T-helper 2 cell treated with Interferon-gamma antibody and Interleukin-4, amounts not matched to agents 5 μg/mL and 100 μg/mL, for 36 hours (primary cell): ENCODE results near the gene TRABD2B.

Experiments
- DNase-seq: peaks from one replicate; pipeline ENCODE4 v3.0.0; 2021; ENCODE audit warnings: low spot score
- H3K27ac Mint-ChIP-seq: one replicate; pipeline ENCODE4 v1.8.0; 2021; ENCODE audit warnings: mild to moderate bottlenecking, mixed read lengths
- H3K27me3 Mint-ChIP-seq: one replicate; pipeline ENCODE4 v1.8.0; 2021; ENCODE audit warnings: low read depth, mixed read lengths
- H3K36me3 Mint-ChIP-seq: one replicate; pipeline ENCODE4 v1.8.0; 2021; ENCODE audit warnings: low read depth, mixed read lengths
- H3K4me1 Mint-ChIP-seq: one replicate; pipeline ENCODE4 v1.8.0; 2021; ENCODE audit warnings: low read depth, mixed read lengths
- H3K4me3 Mint-ChIP-seq: one replicate; pipeline ENCODE4 v1.8.0; 2022; ENCODE audit warnings: mild to moderate bottlenecking, moderate library complexity, mixed read lengths
- H3K9me3 Mint-ChIP-seq: one replicate; pipeline ENCODE4 v1.8.0; 2021; ENCODE audit warnings: mixed read lengths

TRABD2B gene

DNA sequence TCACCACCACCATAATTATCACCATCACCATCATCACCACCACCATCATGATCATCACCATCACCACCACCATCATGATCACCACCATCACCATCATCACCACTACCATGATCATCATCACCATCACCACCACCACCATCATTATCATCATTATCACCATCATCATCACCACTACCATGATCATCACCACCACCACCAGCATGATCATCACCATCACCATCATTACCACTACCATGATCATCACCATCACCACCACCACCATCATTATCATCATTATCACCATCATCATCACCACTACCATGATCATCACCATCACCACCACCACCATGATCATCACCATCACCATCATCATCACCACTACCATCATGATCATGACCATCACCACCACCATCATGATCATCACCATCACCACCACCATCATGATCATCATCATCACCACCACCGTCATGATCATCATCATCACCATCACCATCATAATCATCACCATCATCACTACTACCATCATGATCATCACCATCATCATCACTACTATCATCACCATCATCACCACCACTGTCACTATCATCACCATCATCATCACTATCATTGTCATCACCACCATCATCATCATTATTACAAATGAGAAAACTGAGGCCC is 60.2 kb downstream of the TRABD2B start:
- H3K27ac Mint-ChIP-seq, result no peak overlapping the region
- H3K9me3 Mint-ChIP-seq, result no peaks in the 10 kb centered on the region
- H3K4me1 Mint-ChIP-seq, result no peaks in the 10 kb centered on the region
- H3K27me3 Mint-ChIP-seq, result no peaks in the 10 kb centered on the region
- H3K4me3 Mint-ChIP-seq, result no peak overlapping the region
- no peak for DNase-seq
- H3K36me3 Mint-ChIP-seq, result no peaks in the 10 kb centered on the region

- no peak overlapping the region for H3K4me3 Mint-ChIP-seq
- H3K9me3 Mint-ChIP-seq, result no peaks in the 10 kb centered on the region
- H3K4me1 Mint-ChIP-seq, result no peaks in the 10 kb centered on the region
- H3K36me3 Mint-ChIP-seq, result no peaks in the 10 kb centered on the region
- no peak for DNase-seq
- no peaks in the 10 kb centered on the region for H3K27me3 Mint-ChIP-seq
- no peak overlapping the region for H3K27ac Mint-ChIP-seq
Observed at GRCh38 chr1:47935856-47936255, 61.3 kb downstream of the TRABD2B start.

DNA sequence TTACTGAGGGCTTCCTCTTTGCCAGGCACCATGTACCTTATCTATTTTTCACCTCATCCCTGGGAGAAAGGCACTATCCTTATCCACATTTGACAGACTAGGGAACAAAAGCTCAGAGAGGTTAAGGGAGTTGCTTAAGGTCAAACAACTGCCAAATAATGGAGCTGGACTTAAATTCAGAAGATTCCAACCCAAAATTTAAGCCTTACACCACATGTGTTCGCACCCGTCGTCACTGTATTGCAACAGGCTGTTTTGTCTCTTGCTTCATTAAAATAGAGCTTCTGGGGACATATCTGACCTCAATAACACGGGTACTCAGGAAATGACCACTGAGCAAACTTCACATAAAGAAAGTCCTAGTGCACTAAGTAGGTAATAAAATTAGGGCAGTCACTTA is 62.0 kb downstream of the TRABD2B start:
- DNase-seq, result no peak
- Mint-ChIP-seq H3K4me3 (no peak overlapping the region), H3K9me3 (no peaks in the 10 kb centered on the region), H3K27ac (no peak overlapping the region), H3K36me3 (no peaks in the 10 kb centered on the region), H3K4me1 (no peaks in the 10 kb centered on the region), H3K27me3 (no peaks in the 10 kb centered on the region)

GRCh38 chr1:47934243-47934805 is 62.9 kb downstream of the TRABD2B start:
- Mint-ChIP-seq H3K4me1 (no peaks in the 10 kb centered on the region), H3K36me3 (no peaks in the 10 kb centered on the region), H3K4me3 (no peak overlapping the region)

DNA sequence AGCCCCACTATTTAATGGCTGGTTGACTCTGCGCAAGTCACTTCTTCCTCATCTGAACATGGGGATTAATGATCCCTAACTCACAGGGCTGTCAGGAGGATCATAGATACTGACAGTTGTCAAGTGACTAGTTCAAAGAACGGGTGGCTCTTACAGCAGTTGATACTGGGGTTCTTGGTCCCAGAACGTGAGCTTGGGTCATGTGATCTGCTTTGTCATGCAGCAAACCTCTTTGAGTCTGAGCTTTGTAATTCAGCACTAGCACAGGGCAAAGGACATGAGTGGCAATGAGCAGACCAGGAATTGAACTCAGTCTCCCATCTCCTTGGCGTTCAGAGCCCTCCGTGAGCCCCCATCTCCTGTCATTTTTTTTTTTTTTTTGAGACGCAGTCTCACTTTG is 64.4 kb downstream of the TRABD2B start:
- DNase-seq, result no peak
- H3K27ac Mint-ChIP-seq, result no peak overlapping the region
- no peaks in the 10 kb centered on the region for H3K9me3 Mint-ChIP-seq
- H3K4me3 Mint-ChIP-seq, result no peak overlapping the region
- H3K36me3 Mint-ChIP-seq, result no peaks in the 10 kb centered on the region
- no peaks in the 10 kb centered on the region for H3K4me1 Mint-ChIP-seq
- peaks cover 2% of the 10 kb centered on the region for H3K27me3 Mint-ChIP-seq

More at GRCh38 chr1:47934243-47934805, 62.9 kb downstream of the TRABD2B start:
- H3K9me3 Mint-ChIP-seq, result no peaks in the 10 kb centered on the region
- no peaks in the 10 kb centered on the region for H3K27me3 Mint-ChIP-seq
- H3K27ac Mint-ChIP-seq, result no peak overlapping the region
- DNase-seq, result no peak

DNA sequence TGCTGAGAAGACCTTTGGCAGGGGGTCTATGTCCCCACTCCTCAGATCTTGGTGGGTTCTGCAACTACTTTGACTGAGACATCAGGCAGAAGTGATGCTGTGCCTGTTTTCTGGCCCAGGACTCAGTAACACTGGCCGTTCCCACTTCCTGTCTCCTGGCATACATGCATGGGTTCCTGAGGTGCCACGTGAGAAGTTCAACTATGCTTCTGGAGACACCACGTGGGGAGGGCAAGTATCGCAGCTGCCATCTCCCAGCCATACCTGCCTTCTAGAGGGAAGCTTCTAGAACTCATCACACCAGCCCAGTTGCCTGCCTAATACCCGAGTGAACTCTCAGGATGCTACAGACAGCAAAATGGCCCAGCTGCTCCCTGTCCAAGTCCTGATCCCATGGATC is 65.8 kb downstream of the TRABD2B start:
- H3K4me3 Mint-ChIP-seq, result no peak overlapping the region
- no peaks in the 10 kb centered on the region for H3K36me3 Mint-ChIP-seq
- DNase-seq, result no peak
- H3K4me1 Mint-ChIP-seq, result no peaks in the 10 kb centered on the region
- H3K27ac Mint-ChIP-seq, result no peak overlapping the region
- no peaks in the 10 kb centered on the region for H3K9me3 Mint-ChIP-seq
- H3K27me3 Mint-ChIP-seq, result peaks cover 4% of the 10 kb centered on the region

DNA sequence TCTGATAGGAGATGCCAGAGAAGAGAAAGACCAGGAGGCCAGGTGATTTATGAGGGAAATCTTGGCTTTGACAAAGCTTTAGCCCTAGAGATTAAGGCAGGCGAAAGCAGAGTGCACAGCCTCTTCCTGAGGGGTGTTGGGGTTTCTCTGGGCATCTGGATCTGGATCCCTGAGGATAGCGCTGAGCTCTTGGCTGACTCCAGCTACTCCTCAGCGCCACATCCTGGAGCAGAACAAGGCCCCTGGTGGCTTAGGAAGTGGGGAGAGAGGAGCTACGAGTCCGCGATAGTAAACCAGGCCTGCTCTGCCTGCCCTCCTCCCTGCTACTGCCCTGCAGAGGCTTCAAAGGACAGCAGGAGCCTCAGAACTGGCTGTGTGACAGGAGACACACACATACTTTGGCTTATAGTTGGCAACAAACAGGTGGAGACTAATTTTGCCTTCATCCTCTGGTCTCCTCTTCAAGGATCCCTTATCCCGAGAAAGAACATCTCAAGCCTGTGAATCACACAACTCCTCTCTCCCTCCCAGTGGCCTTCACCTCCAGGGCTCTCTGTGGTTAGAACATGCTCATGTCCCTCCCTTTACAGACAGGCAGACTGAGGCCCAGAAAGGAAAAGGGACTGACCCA is 66.9 kb downstream of the TRABD2B start:
- no peak for DNase-seq
- no peak overlapping the region for H3K4me3 Mint-ChIP-seq
- H3K36me3 Mint-ChIP-seq, result no peaks in the 10 kb centered on the region
- no peaks in the 10 kb centered on the region for H3K9me3 Mint-ChIP-seq
- no peaks in the 10 kb centered on the region for H3K4me1 Mint-ChIP-seq
- H3K27me3 Mint-ChIP-seq, result peaks cover 4% of the 10 kb centered on the region
- H3K27ac Mint-ChIP-seq, result no peak overlapping the region

DNA sequence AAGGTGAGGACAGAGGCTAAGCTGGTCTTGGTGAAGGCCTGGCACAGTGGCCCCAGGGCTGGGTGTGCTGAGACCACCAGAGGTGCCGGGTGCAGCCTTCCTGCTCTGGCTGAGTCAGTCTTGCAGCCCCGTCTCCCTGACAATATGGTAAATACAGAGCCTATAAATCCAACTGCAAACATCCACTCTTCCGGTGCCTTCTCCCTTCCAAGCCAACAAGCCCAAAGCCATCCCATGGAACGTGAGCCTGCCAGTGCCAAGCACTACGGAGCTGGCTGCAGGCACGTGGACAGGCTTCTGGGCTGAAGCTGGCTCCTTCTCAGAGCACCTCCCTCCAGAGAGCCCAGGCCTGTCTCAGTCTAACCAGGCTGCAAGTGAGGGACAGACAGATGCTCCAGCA is 70.0 kb downstream of the TRABD2B start:
- no peak for DNase-seq
- Mint-ChIP-seq H3K9me3 (no peaks in the 10 kb centered on the region), H3K36me3 (no peaks in the 10 kb centered on the region), H3K27ac (no peak overlapping the region), H3K27me3 (peaks cover 6% of the 10 kb centered on the region), H3K4me3 (no peak overlapping the region), H3K4me1 (no peaks in the 10 kb centered on the region)

GRCh38 chr1:47926461-47926999 is 70.7 kb downstream of the TRABD2B start:
- no peaks in the 10 kb centered on the region for H3K36me3 Mint-ChIP-seq

DNA sequence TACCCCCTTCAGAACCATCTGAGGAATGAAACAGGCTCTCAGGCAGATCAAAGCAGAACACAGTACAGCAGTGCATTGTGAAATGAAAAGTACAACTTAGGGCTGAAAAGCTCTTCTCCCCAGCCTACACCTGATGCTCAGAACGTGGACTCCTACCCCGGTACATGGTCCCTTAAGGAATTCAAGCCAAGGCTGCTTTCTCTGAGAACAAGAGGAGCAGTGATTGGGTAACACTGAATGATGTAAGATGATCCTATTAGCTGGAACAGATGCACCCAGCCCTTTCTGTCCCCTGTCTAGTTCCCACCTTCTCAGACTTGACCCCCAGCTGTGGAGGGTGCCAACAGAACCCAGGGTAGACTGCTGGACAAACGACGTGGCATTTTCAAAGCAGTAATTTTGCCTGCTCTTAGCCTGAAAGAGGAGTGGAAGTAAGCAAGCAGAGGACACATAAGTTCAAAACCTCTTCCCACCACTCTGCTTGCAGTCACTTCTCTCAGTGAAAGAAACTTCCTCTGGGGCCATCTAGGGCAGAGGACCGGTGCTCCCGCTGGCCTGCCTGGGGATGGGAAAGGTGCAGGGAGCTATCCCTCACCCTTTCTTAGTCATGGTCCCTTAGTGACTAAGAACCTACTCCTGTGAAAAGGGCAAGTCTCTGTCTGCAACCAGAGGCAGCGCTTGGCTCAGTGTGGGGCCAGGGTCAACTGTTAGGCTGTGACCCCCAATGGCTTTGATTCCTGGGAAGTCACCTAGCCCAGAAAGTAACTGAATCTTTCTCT is 72.7 kb downstream of the TRABD2B start:
- H3K27ac Mint-ChIP-seq, result no peak overlapping the region
- H3K36me3 Mint-ChIP-seq, result no peaks in the 10 kb centered on the region
- H3K4me1 Mint-ChIP-seq, result no peaks in the 10 kb centered on the region
- no peaks in the 10 kb centered on the region for H3K9me3 Mint-ChIP-seq
- peaks cover 6% of the 10 kb centered on the region for H3K27me3 Mint-ChIP-seq
- no peak overlapping the region for H3K4me3 Mint-ChIP-seq
- no peak for DNase-seq

More at GRCh38 chr1:47926461-47926999, 70.7 kb downstream of the TRABD2B start:
- no peaks in the 10 kb centered on the region for H3K9me3 Mint-ChIP-seq
- no peak overlapping the region for H3K27ac Mint-ChIP-seq
- no peaks in the 10 kb centered on the region for H3K4me1 Mint-ChIP-seq
- peaks cover 6% of the 10 kb centered on the region for H3K27me3 Mint-ChIP-seq
- no peak for DNase-seq
- no peak overlapping the region for H3K4me3 Mint-ChIP-seq

DNA sequence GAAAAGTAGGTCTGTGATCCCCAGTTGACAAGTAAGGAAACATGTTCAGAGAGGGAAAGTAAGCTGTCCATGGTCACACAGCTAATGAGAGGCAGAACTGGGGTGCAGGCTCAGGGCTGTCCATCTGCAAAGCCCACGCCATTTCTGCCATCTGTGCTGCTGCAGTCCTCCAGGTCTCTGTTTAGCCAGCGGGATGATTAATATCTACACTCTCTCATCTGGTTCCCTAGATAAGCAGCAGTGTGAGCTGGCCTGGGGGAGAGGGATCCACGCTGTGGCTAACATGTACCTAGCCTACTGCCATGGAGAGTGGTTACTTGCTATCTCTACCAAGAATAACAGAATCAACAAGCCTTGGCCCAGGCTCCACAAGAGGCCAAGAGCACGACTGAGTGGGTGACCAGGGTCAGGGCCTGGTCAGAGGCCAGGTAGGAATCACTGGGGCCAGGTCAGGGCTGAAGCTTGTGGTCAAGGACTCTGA is 75.2 kb downstream of the TRABD2B start:
- H3K36me3 Mint-ChIP-seq, result no peaks in the 10 kb centered on the region
- H3K9me3 Mint-ChIP-seq, result no peaks in the 10 kb centered on the region
- H3K27ac Mint-ChIP-seq, result no peak overlapping the region
- peaks cover 2% of the 10 kb centered on the region for H3K27me3 Mint-ChIP-seq
- no peak overlapping the region for H3K4me3 Mint-ChIP-seq
- no peak for DNase-seq
- H3K4me1 Mint-ChIP-seq, result no peaks in the 10 kb centered on the region

DNA sequence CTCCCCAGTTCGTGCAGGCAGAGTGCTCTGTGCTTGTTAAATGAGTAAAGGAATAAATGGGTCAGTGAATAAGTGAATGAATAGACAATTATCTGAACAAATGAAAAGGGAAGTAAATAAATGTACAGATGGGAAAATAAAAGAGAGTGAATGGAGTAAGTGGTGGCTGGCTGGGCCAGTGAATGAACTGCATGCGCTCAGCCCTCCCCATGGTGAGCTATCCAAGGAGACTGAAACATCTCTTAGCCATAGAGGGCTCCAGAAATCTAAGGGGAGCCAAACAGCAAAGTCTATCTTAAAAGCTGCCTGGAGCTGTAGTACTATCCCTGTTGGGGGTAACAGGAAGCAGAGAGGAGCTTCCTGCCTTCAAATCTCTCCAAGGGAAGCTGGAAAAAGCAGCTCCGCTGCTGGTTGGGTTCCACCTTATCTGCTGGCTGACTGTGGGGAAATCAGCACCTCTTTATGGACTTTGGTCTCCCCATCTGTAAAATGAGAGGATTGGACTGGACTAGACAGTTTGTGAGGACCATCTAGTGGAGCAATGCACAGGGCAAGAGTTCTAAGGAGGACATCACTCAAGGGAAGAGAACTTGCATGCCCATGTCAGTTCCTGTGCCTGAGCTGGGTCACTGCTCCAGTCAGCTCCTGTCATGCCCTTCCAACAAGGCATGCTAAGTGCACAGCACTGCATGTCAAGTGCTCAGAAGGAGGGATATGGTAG is 77.9 kb downstream of the TRABD2B start:
- Mint-ChIP-seq H3K27me3 (peaks cover 2% of the 10 kb centered on the region), H3K4me1 (no peaks in the 10 kb centered on the region), H3K9me3 (no peaks in the 10 kb centered on the region), H3K4me3 (no peak overlapping the region), H3K27ac (no peak overlapping the region), H3K36me3 (no peaks in the 10 kb centered on the region)
- no peak for DNase-seq

- no peak for DNase-seq
- Mint-ChIP-seq H3K27ac (no peak overlapping the region), H3K4me3 (no peak overlapping the region), H3K36me3 (no peaks in the 10 kb centered on the region), H3K9me3 (no peaks in the 10 kb centered on the region), H3K4me1 (no peaks in the 10 kb centered on the region), H3K27me3 (peaks cover 1% of the 10 kb centered on the region)
Observed at GRCh38 chr1:47918257-47918867, 78.8 kb downstream of the TRABD2B start.
